Liver (tissue), 9 donors: Measurements from ENCODE around the gene MPP3. TPM values are rescaled to one million over a fixed set of nuclear protein-coding genes. Genes with fewer than 3 reads are reported as not detected.

ENCODE experiments used
- DNase-seq: peaks from one replicate; pipeline ENCODE4 v3.0.0-alpha.2; 2017; ENCODE audit warnings: low spot score
- H3K27ac ChIP-seq, 2 donors: one replicate each; pipeline ENCODE4 v1.7.0; 2013; ENCODE audit warnings: inconsistent platforms in 2 of 2, low read length in 2 of 2, control low read depth in 1 of 2, low read depth in 1 of 2, mild to moderate bottlenecking in 1 of 2
- H3K27me3 ChIP-seq, 4 donors: one replicate each; pipeline versions ENCODE4 v1.6.1 to v1.7.0; 2013; ENCODE audit warnings: low read length in 3 of 4, inconsistent platforms in 1 of 4, mild to moderate bottlenecking in 1 of 4, moderate library complexity in 1 of 4; ENCODE audit not compliant: control insufficient read depth in 4 of 4, insufficient read depth in 4 of 4
- H3K36me3 ChIP-seq, 4 donors: one replicate each; pipeline versions ENCODE4 v1.6.1 to v1.7.0; 2013; ENCODE audit warnings: low read length in 3 of 4, mild to moderate bottlenecking in 3 of 4, low read depth in 1 of 4, moderate library complexity in 1 of 4; ENCODE audit not compliant: control insufficient read depth in 4 of 4, insufficient read depth in 3 of 4
- H3K4me1 ChIP-seq, 4 donors: one replicate each; pipeline versions ENCODE4 v1.6.1 to v1.7.0; 2013; ENCODE audit warnings: low read length in 3 of 4, mild to moderate bottlenecking in 3 of 4, moderate library complexity in 1 of 4; ENCODE audit not compliant: control insufficient read depth in 4 of 4, insufficient read depth in 4 of 4
- H3K4me3 ChIP-seq, 3 donors: one replicate each; pipeline versions ENCODE4 v1.6.1 to v1.7.0; 2013; ENCODE audit warnings: low read length in 3 of 3, control low read depth in 1 of 3, low read depth in 1 of 3, mild to moderate bottlenecking in 1 of 3
- H3K9ac ChIP-seq, 2 donors: one replicate each; pipeline ENCODE4 v1.7.0; 2013; ENCODE audit warnings: low read length in 2 of 2, mild to moderate bottlenecking in 2 of 2, moderate library complexity in 2 of 2, control low read depth in 1 of 2, low read depth in 1 of 2
- H3K9me3 ChIP-seq, 4 donors: one replicate each; pipeline versions ENCODE4 v1.6.1 to v1.7.0; 2013; ENCODE audit warnings: low read length in 3 of 4; ENCODE audit not compliant: control insufficient read depth in 4 of 4
- ATF3 ChIP-seq: IDR thresholded peaks from 2 replicates; pipeline ENCODE4 v1.6.1; 2016; ENCODE audit warnings: antibody characterized with exemption
- EGR1 ChIP-seq, 2 donors: IDR thresholded peaks; 2 replicates each; pipeline ENCODE4 v1.6.1; 2016 to 2018; ENCODE audit warnings: antibody characterized with exemption in 2 of 2, low read depth in 2 of 2
- FOXA1 ChIP-seq: IDR thresholded peaks from 2 replicates; pipeline ENCODE4 v1.6.1; 2016; ENCODE audit warnings: antibody characterized with exemption
- FOXA2 ChIP-seq: IDR thresholded peaks from 2 replicates; pipeline ENCODE4 v1.6.1; 2016; ENCODE audit warnings: antibody characterized with exemption
- GABPA ChIP-seq, 2 donors: IDR thresholded peaks in 1 of 2; conservative IDR thresholded peaks in 1 of 2; 2 replicates each; pipeline ENCODE4 v1.6.1; 2016; ENCODE audit warnings: antibody characterized with exemption in 2 of 2, mild to moderate bottlenecking in 1 of 2, moderate library complexity in 1 of 2
- HNF4A ChIP-seq, 2 donors: conservative IDR thresholded peaks; 2 replicates each; pipeline ENCODE4 v1.6.1; 2016; ENCODE audit warnings: antibody characterized with exemption in 2 of 2, mild to moderate bottlenecking in 2 of 2
- HNF4G ChIP-seq: IDR thresholded peaks from 2 replicates; pipeline ENCODE4 v1.6.1; 2016; ENCODE audit warnings: antibody characterized with exemption
- JUND ChIP-seq, 2 donors: IDR thresholded peaks; 2 replicates each; pipeline ENCODE4 v1.6.1; 2016; ENCODE audit warnings: antibody characterized with exemption in 2 of 2
- NR2F2 ChIP-seq: IDR thresholded peaks from 2 replicates; pipeline ENCODE4 v1.6.1; 2016; ENCODE audit warnings: antibody characterized with exemption
- RAD21 ChIP-seq, 2 donors: IDR thresholded peaks; 2 replicates each; pipeline ENCODE4 v1.6.1; 2016; ENCODE audit warnings: antibody characterized with exemption in 2 of 2, mild to moderate bottlenecking in 2 of 2
- RXRA ChIP-seq, 2 donors: IDR thresholded peaks; 2 replicates each; pipeline ENCODE4 v1.6.1; 2017 to 2018; ENCODE audit warnings: antibody characterized with exemption in 2 of 2, mild to moderate bottlenecking in 1 of 2
- TAF1 ChIP-seq: conservative IDR thresholded peaks from 2 replicates; pipeline ENCODE4 v1.6.1; 2016; ENCODE audit warnings: antibody characterized with exemption, mild to moderate bottlenecking
- YY1 ChIP-seq: IDR thresholded peaks from 2 replicates; pipeline ENCODE4 v1.6.1; 2016; ENCODE audit warnings: antibody characterized with exemption, mild to moderate bottlenecking
- ZBTB33 ChIP-seq: IDR thresholded peaks from 2 replicates; pipeline ENCODE4 v1.6.1; 2016; ENCODE audit warnings: antibody characterized with exemption
- WGBS: extraction: QIAGEN DNeasy Blood & Tissue Kit; methylation state at CpG from one replicate; pipeline ENCODE4 v1.1.7; 2013; 5-methylcytosine and 5-hydroxymethylcytosine counted together
- polyA plus RNA-seq, 2 donors: library from polyadenylated mRNA; stranded (reverse) in 1 of 2; unstranded in 1 of 2; fragments of 200-250 nt in 1 of 2; fragments of >200 nt in 1 of 2; fragmentation: Nextera tagmentation in 1 of 2; extraction: Ambion mirVana in 1 of 2; gene quantifications; one replicate each; pipeline versions ENCODE4 v1.2.1 to v1.2.3, GENCODE V29; 2013 to 2015
- total RNA-seq, 2 donors: library from RNA; depleted of rRNA; stranded (reverse); fragments of >200 nt; gene quantifications; one replicate each; pipeline ENCODE4 v1.2.3, GENCODE V29; 2014
- TF ChIP-seq, protein P1 (sequence below): IDR thresholded peaks from 2 replicates; pipeline ENCODE4 v1.6.1; 2016; ENCODE audit warnings: antibody characterized with exemption, mild to moderate bottlenecking
- TF ChIP-seq, protein P2 (sequence below): IDR thresholded peaks from 2 replicates; pipeline ENCODE4 v1.6.1; 2016; ENCODE audit warnings: antibody characterized with exemption
- donor health status: healthy.
- donor health status: healthy.
- donor health status: healthy.
- donor health status: healthy.
- donor health status: healthy.

The MPP3 gene
- total and polyA plus RNA-seq, 4 donors, result 0.23 to 1.3 (median 0.72) TPM

DNA sequence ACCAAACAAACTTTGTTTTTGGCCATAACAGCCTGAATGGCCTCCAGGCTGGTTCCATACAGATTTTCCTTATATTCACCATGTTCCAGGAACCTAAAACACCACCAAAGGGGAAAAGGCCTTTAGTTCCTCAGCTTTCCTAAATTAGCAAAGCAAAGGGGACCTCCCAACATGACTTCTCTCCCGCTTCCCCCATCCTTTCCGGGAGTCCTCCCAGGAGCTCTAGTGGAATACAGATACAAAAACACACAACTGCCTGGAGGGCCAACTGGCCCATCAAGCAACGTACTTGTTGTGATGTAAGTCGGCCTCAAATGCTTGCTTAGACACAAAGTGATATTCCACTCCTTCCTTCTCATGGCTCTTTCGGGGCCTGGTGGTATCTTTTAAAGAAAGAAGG, 22.1 kb downstream of the MPP3 start:
- no peaks in the 10 kb centered on the region for H3K27me3 ChIP-seq
- no peaks in the 10 kb centered on the region for H3K9me3 ChIP-seq
- no peak for DNase-seq
- H3K9ac ChIP-seq, result no peak overlapping the region
- 95% methylated on average over 5 of the region's 5 CpGs for WGBS
- no peaks in the 10 kb centered on the region for H3K36me3 ChIP-seq
- no peak for TF ChIP-seq RAD21 (IDR thresholded peaks at IDR 0.05)
- no peak for TF ChIP-seq FOXA1
- no peak for TF ChIP-seq JUND (IDR thresholded peaks at IDR 0.05)
- no peak for TF ChIP-seq HNF4G
- no peak for TF ChIP-seq ATF3
- TF ChIP-seq FOXA2, result no peak
- TF ChIP-seq, protein P1, sequence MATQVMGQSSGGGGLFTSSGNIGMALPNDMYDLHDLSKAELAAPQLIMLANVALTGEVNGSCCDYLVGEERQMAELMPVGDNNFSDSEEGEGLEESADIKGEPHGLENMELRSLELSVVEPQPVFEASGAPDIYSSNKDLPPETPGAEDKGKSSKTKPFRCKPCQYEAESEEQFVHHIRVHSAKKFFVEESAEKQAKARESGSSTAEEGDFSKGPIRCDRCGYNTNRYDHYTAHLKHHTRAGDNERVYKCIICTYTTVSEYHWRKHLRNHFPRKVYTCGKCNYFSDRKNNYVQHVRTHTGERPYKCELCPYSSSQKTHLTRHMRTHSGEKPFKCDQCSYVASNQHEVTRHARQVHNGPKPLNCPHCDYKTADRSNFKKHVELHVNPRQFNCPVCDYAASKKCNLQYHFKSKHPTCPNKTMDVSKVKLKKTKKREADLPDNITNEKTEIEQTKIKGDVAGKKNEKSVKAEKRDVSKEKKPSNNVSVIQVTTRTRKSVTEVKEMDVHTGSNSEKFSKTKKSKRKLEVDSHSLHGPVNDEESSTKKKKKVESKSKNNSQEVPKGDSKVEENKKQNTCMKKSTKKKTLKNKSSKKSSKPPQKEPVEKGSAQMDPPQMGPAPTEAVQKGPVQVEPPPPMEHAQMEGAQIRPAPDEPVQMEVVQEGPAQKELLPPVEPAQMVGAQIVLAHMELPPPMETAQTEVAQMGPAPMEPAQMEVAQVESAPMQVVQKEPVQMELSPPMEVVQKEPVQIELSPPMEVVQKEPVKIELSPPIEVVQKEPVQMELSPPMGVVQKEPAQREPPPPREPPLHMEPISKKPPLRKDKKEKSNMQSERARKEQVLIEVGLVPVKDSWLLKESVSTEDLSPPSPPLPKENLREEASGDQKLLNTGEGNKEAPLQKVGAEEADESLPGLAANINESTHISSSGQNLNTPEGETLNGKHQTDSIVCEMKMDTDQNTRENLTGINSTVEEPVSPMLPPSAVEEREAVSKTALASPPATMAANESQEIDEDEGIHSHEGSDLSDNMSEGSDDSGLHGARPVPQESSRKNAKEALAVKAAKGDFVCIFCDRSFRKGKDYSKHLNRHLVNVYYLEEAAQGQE, result no peak
- TF ChIP-seq NR2F2, result no peak
- no peak overlapping the region for H3K4me3 ChIP-seq
- H3K27ac ChIP-seq, result no peak overlapping the region
- H3K4me1 ChIP-seq, result no peaks in the 10 kb centered on the region

- WGBS, result 93% methylated on average over 4 of the region's 4 CpGs
- Histone ChIP-seq H3K27me3 (no peaks in the 10 kb centered on the region), H3K9me3 (no peaks in the 10 kb centered on the region), H3K27ac (no peak overlapping the region), H3K4me1 (no peaks in the 10 kb centered on the region), H3K4me3 (no peak overlapping the region), H3K36me3 (no peaks in the 10 kb centered on the region), H3K9ac (no peak overlapping the region)
- TF ChIP-seq ZBTB33 (no peak), YY1 (no peak), RAD21 (IDR thresholded peaks at IDR 0.05) (no peak), HNF4A (conservative IDR thresholded peaks at IDR 0.05) (no peak), EGR1 (IDR thresholded peaks at IDR 0.05; ENCODE audit: low read depth in 2 of 2) (no peak)
- DNase-seq, result no peak
Measured at GRCh38 chr17:43810226-43810715, 22.7 kb downstream of the MPP3 start.

- Histone ChIP-seq H3K9me3 (no peaks in the 10 kb centered on the region), H3K9ac (no peak overlapping the region), H3K27ac (no peak overlapping the region), H3K4me3 (no peak overlapping the region), H3K36me3 (no peaks in the 10 kb centered on the region), H3K27me3 (no peaks in the 10 kb centered on the region), H3K4me1 (no peaks in the 10 kb centered on the region)
- DNase-seq, result no peak
- WGBS, result 95% methylated on average over 5 of the region's 5 CpGs
- TF ChIP-seq FOXA1 (no peak), TAF1 (no peak), ZBTB33 (no peak), GABPA (IDR thresholded peaks at IDR 0.05 in 1 of 2, conservative IDR thresholded peaks at IDR 0.05 in 1 of 2) (no peak), EGR1 (IDR thresholded peaks at IDR 0.05; ENCODE audit: low read depth in 2 of 2) (no peak), RXRA (IDR thresholded peaks at IDR 0.05) (no peak)
- TF ChIP-seq, protein P1, result no peak
- TF ChIP-seq, protein P2, sequence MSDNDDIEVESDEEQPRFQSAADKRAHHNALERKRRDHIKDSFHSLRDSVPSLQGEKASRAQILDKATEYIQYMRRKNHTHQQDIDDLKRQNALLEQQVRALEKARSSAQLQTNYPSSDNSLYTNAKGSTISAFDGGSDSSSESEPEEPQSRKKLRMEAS, result no peak
Measured at GRCh38 chr17:43809121-43809520, 23.8 kb downstream of the MPP3 start.
